H1 (cell line): ENCODE measurements around the gene KIF13A. TPM values are rescaled to one million over a fixed set of nuclear protein-coding genes. Genes with fewer than 3 reads are reported as not detected.

Experiments
- CTCF ChIA-PET: fragments of 300-600 bp; sonication (Branson Sonifier 250); formaldehyde crosslinking; loops from one replicate; lab custom pipeline; 2021; ENCODE audit not compliant: partially characterized antibody; lab: Charles Lee
- POLR2A ChIA-PET: fragments of 300-600 bp; sonication (Branson Sonifier 250); formaldehyde crosslinking; loops from one replicate; lab custom pipeline; 2021; ENCODE audit warnings: inconsistent platforms; ENCODE audit not compliant: partially characterized antibody; lab: Charles Lee
- DNase-seq, 2 experiments: peaks; one replicate each; pipeline versions ENCODE4 v3.0.0 to v3.0.0-alpha.2; 2010 to 2022; ENCODE audit warnings: low spot score in 2 of 2, low read depth in 1 of 2, mixed read lengths in 1 of 2
- FAIRE-seq: peaks from 2 replicates; lab custom pipeline; 2011; peaks lifted over from hg19 to GRCh38; lab: Jason Lieb, UNC
- H2AFZ ChIP-seq: 2 replicates; pipeline ENCODE4 v1.8.1; 2012; ENCODE audit warnings: low read length, inconsistent platforms
- H2AK5ac ChIP-seq: 2 replicates; pipeline ENCODE4 v1.6.1; 2013; ENCODE audit warnings: low read depth, low read length
- H2BK120ac ChIP-seq: replicated peaks from 2 replicates; pipeline ENCODE3; 2013; ENCODE audit warnings: low read depth, low read length, inconsistent platforms
- H2BK12ac ChIP-seq: 2 replicates; pipeline ENCODE4 v1.6.1; 2013; ENCODE audit warnings: low read depth, low read length
- H2BK15ac ChIP-seq: 2 replicates; pipeline ENCODE4 v1.6.1; 2013; ENCODE audit warnings: low read length
- H2BK20ac ChIP-seq: 2 replicates; pipeline ENCODE4 v1.6.1; 2013; ENCODE audit warnings: low read length
- H2BK5ac ChIP-seq: 2 replicates; pipeline ENCODE4 v1.6.1; 2013; ENCODE audit warnings: low read depth, low read length
- H3K14ac ChIP-seq: 2 replicates; pipeline ENCODE4 v1.6.1; 2013; ENCODE audit warnings: inconsistent platforms; ENCODE audit not compliant: insufficient read length
- H3K18ac ChIP-seq: 2 replicates; pipeline ENCODE4 v1.6.1; 2013; ENCODE audit warnings: low read length; ENCODE audit errors: extremely low read depth
- H3K23ac ChIP-seq: 2 replicates; pipeline ENCODE4 v1.6.1; 2013; ENCODE audit warnings: inconsistent platforms; ENCODE audit not compliant: insufficient read length
- H3K23me2 ChIP-seq: 2 replicates; pipeline ENCODE4 v1.6.1; 2013; ENCODE audit warnings: low read depth, low read length
- H3K27ac ChIP-seq: 2 replicates; pipeline ENCODE4 v1.6.1; 2011; ENCODE audit warnings: low read depth, low read length, inconsistent platforms
- H3K27me3 ChIP-seq, 4 experiments: replicated peaks in 1 of 4; 1 replicate in 1 of 4; 2 replicates in 3 of 4; pipeline versions ENCODE4 v1.6.1 to v1.8.1; 2011 to 2013; ENCODE audit warnings: low read length in 3 of 4, mild to moderate bottlenecking in 3 of 4, inconsistent platforms in 2 of 4, mixed read lengths in 2 of 4, moderate library complexity in 1 of 4; ENCODE audit not compliant: control insufficient read depth in 3 of 4, insufficient read depth in 3 of 4; ENCODE audit errors: extremely low read depth in 1 of 4
- H3K36me3 ChIP-seq, 4 experiments: 2 replicates each; pipeline versions ENCODE4 v1.6.1 to v1.8.1; 2011 to 2013; ENCODE audit warnings: mild to moderate bottlenecking in 4 of 4, low read length in 3 of 4, moderate library complexity in 2 of 4, control low read depth in 1 of 4, inconsistent platforms in 1 of 4; ENCODE audit not compliant: insufficient read depth in 4 of 4, control insufficient read depth in 2 of 4
- H3K4ac ChIP-seq: replicated peaks from 2 replicates; pipeline ENCODE3; 2013; ENCODE audit warnings: low read length, low read depth, mixed read lengths, inconsistent platforms; ENCODE audit not compliant: insufficient read length
- H3K4me1 ChIP-seq, 4 experiments: replicated peaks in 1 of 4; 1 replicate in 1 of 4; 2 replicates in 3 of 4; pipeline versions ENCODE4 v1.6.1 to v1.8.1; 2011 to 2013; ENCODE audit warnings: low read length in 3 of 4, inconsistent platforms in 2 of 4, mixed read lengths in 1 of 4; ENCODE audit not compliant: insufficient read depth in 4 of 4, control insufficient read depth in 3 of 4
- H3K4me2 ChIP-seq, 2 experiments: 2 replicates each; pipeline versions ENCODE4 v1.6.1 to v1.8.1; 2011 to 2013; ENCODE audit warnings: low read depth in 2 of 2, low read length in 2 of 2, control low read depth in 1 of 2, inconsistent platforms in 1 of 2, mild to moderate bottlenecking in 1 of 2; ENCODE audit not compliant: insufficient read depth in 1 of 2
- H3K4me3 ChIP-seq, 4 experiments: fragments of 200-600, 300-600 bp in 1 of 4; sonication (generic), shearing (Covaris generic), sonication (Bioruptor Twin) in 1 of 4; 2 replicates each; pipeline versions ENCODE4 v1.5.1 to v1.8.1; 2011 to 2016; ENCODE audit warnings: low read length in 4 of 4, low read depth in 3 of 4, control low read depth in 2 of 4, inconsistent platforms in 2 of 4, mild to moderate bottlenecking in 2 of 4, mixed read lengths in 1 of 4, moderate library complexity in 1 of 4; ENCODE audit not compliant: insufficient read depth in 2 of 4; ENCODE audit errors: extremely low read depth in 1 of 4
- H3K56ac ChIP-seq: replicated peaks from 2 replicates; pipeline ENCODE3; 2013; ENCODE audit warnings: low read depth, mild to moderate bottlenecking, mixed read lengths, low read length, inconsistent platforms; ENCODE audit not compliant: insufficient read length
- H3K79me1 ChIP-seq: 2 replicates; pipeline ENCODE4 v1.6.1; 2013; ENCODE audit warnings: low read depth, low read length, control low read depth
- H3K79me2 ChIP-seq, 2 experiments: 2 replicates each; pipeline versions ENCODE4 v1.6.1 to v1.8.1; 2012 to 2013; ENCODE audit warnings: low read length in 2 of 2, mild to moderate bottlenecking in 2 of 2, inconsistent platforms in 1 of 2; ENCODE audit not compliant: insufficient read depth in 2 of 2, control insufficient read depth in 1 of 2
- H3K9ac ChIP-seq, 4 experiments: replicated peaks in 1 of 4; 1 replicate in 1 of 4; 2 replicates in 3 of 4; pipeline versions ENCODE4 v1.6.1 to v1.8.1; 2011 to 2013; ENCODE audit warnings: low read depth in 3 of 4, low read length in 3 of 4, control low read depth in 2 of 4, mild to moderate bottlenecking in 2 of 4, moderate library complexity in 2 of 4, inconsistent platforms in 1 of 4; ENCODE audit errors: extremely low read depth in 1 of 4
- H3K9me3 ChIP-seq, 2 experiments: 2 replicates each; pipeline versions ENCODE4 v1.6.1 to v1.8.1; 2012 to 2013; ENCODE audit warnings: mild to moderate bottlenecking in 2 of 2, moderate library complexity in 2 of 2, control low read depth in 1 of 2, inconsistent platforms in 1 of 2, low read depth in 1 of 2, low read length in 1 of 2, mixed read lengths in 1 of 2; ENCODE audit not compliant: insufficient read depth in 2 of 2
- H4K20me1 ChIP-seq, 2 experiments: replicated peaks in 1 of 2; 2 replicates each; pipeline versions ENCODE3 to v1.8.1; 2011 to 2013; ENCODE audit warnings: inconsistent platforms in 2 of 2, low read length in 2 of 2, mild to moderate bottlenecking in 1 of 2; ENCODE audit not compliant: insufficient read depth in 2 of 2, control insufficient read depth in 1 of 2
- H4K5ac ChIP-seq: 2 replicates; pipeline ENCODE4 v1.6.1; 2013; ENCODE audit warnings: low read length, low read depth, mixed read lengths, inconsistent platforms; ENCODE audit not compliant: insufficient read length
- H4K8ac ChIP-seq: 2 replicates; pipeline ENCODE4 v1.8.0; 2013; ENCODE audit warnings: mild to moderate bottlenecking, moderate library complexity, low read length, inconsistent platforms; ENCODE audit not compliant: insufficient read depth; ENCODE audit errors: extremely low read depth
- H4K91ac ChIP-seq: replicated peaks from 2 replicates; pipeline ENCODE3; 2013; ENCODE audit warnings: low read length, mixed read lengths, inconsistent platforms; ENCODE audit not compliant: insufficient read length
- CBX5 ChIP-seq: fragments of 300-800, 300-1000 bp; sonication (generic); IDR thresholded peaks from 2 replicates; pipeline ENCODE4 v1.7.1; 2016; ENCODE audit warnings: antibody characterized with exemption, low read length, low read depth
- PHF8 ChIP-seq: fragments of 200-600 bp; sonication (generic); conservative IDR thresholded peaks from 2 replicates; pipeline ENCODE4 v1.7.1; 2012; ENCODE audit warnings: low read depth, mild to moderate bottlenecking, inconsistent platforms, low read length, moderate library complexity
- RXRA ChIP-seq: IDR thresholded peaks from 2 replicates; pipeline ENCODE4 v1.6.1; 2011; ENCODE audit warnings: low read depth, mild to moderate bottlenecking, low read length, moderate library complexity; ENCODE audit not compliant: insufficient read depth
- SP2 ChIP-seq: IDR thresholded peaks from 2 replicates; pipeline ENCODE4 v1.6.1; 2012; ENCODE audit warnings: mild to moderate bottlenecking, low read length, inconsistent platforms
- WGBS, 2 experiments: shearing (Covaris generic) in 1 of 2; methylation state at CpG; one replicate each; pipeline versions ENCODE4 v1.1.6 to v1.1.7; 2013 to 2015; ENCODE audit warnings: low lambda C conversion rate in 2 of 2, mixed read lengths in 2 of 2, inconsistent platforms in 1 of 2, low coverage in 1 of 2, missing lambda C conversion rate in 1 of 2; ENCODE audit not compliant: insufficient replicate concordance in 2 of 2, insufficient coverage in 1 of 2, insufficient read length in 1 of 2; ENCODE audit errors: extremely low coverage in 1 of 2, missing lambda C conversion rate in 1 of 2; 5-methylcytosine and 5-hydroxymethylcytosine counted together
- polyA plus RNA-seq, 7 experiments: library from polyadenylated mRNA; depleted of rRNA in 3 of 7; stranded (reverse) in 5 of 7; unstranded in 2 of 7; fragments of >200 nt in 5 of 7; fragments of 200-250 nt in 2 of 7; gene quantifications; 1 replicate in 5 of 7; 2 replicates in 1 of 7; 4 replicates in 1 of 7; pipeline versions ENCODE4 v1.2.1 to v1.2.3, GENCODE V29; 2011 to 2013; ENCODE audit warnings: missing spikeins in 2 of 7, mixed read lengths in 2 of 7
- total RNA-seq: library from RNA; stranded (reverse); fragmentation: NEBNext Ultra II Directional; extraction: Animal tissue kit (Norgen Biotek cat#: 25700); gene quantifications from 2 replicates; pipeline ENCODE4 v1.2.1, GENCODE V29; 2021

KIF13A gene
- total and polyA plus RNA-seq, 2 of the 8 experiments (the other 6 are each of a cell fraction or from before 2014, with no cell fraction given): 14.7 to 40.8 TPM

DNA sequence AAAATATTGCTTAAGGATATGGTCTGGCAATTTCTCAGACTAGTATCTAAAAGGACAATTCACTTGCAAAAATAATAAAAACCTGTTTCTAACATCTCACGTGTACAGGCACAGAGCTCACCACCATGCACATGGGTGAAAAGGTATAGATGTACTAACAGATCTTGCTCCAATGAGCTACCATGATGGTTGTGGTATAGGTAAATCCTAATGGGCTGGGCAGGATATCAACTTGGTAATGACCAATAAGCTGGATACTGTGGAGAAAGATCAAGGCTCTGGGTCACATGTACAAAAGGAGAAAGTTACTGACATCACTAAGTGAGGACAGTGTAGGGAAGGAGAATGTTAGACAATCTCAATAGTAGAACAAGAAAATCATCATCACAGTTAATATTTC is 169.7 kb downstream of the KIF13A start:
- no peaks in the 10 kb centered on the region for H4K20me1 ChIP-seq
- H4K8ac ChIP-seq: no peak overlapping the region
- H3K56ac ChIP-seq: no peak overlapping the region
- peaks cover 0 to 7% (median 4%) of the 10 kb centered on the region in 4 experiments; a peak in 3 of 8 replicates for H3K36me3 ChIP-seq
- H2BK5ac ChIP-seq: no peak overlapping the region
- H3K23ac ChIP-seq: no peak overlapping the region
- no peak overlapping the region for H2BK120ac ChIP-seq
- H3K27me3 ChIP-seq: no peaks in the 10 kb centered on the region
- no peaks in the 10 kb centered on the region; the same call in 1 of the 2 replicates for H3K23me2 ChIP-seq
- no peaks in the 10 kb centered on the region for H3K9me3 ChIP-seq
- no peaks in the 10 kb centered on the region for H3K79me1 ChIP-seq
- peaks cover 0 to 2% (median 0%) of the 10 kb centered on the region in 4 experiments; a peak in 1 of 7 replicates for H3K4me1 ChIP-seq
- no peak overlapping the region for H4K5ac ChIP-seq
- H4K91ac ChIP-seq: no peak overlapping the region
- no peaks in the 10 kb centered on the region for H3K79me2 ChIP-seq
- DNase-seq (no peak), FAIRE-seq (no peak)
- H2BK20ac ChIP-seq: no peak overlapping the region
- no peak overlapping the region for H3K14ac ChIP-seq
- H3K18ac ChIP-seq: no peak overlapping the region
- no peak overlapping the region for H2BK15ac ChIP-seq
- no peak overlapping the region for H3K9ac ChIP-seq
- TF ChIP-seq SP2: no peak
- no peak for TF ChIP-seq CBX5
- no peak for TF ChIP-seq PHF8
- no peak for TF ChIP-seq RXRA
- H3K4ac ChIP-seq: no peak overlapping the region
- no peak overlapping the region for H2AFZ ChIP-seq
- H3K4me3 ChIP-seq: no peak overlapping the region
- no peak overlapping the region for H3K4me2 ChIP-seq
- ChIA-PET POLR2A (interaction anchor here (1.5 to 1.6 kb wide), 2 partner anchors 111 to 168 kb away, joined by 3 to 4 read pairs; partner anchors contain the start of gene NUP153), CTCF (interaction anchor here (0.5 to 9.1 kb wide), 8 partner anchors 9 to 648 kb away, joined by 3 to 55 read pairs (median 4); partner anchors contain the start of gene NHLRC1)
- 92% methylated on average over 1 of the region's 1 CpG; no CpG with 5 or more reads in 1 of the 2 experiments for WGBS, 2 experiments
- H3K27ac ChIP-seq: no peak overlapping the region
- no peak overlapping the region for H2AK5ac ChIP-seq
- no peak overlapping the region for H2BK12ac ChIP-seq
